NOMO-1 (cell line): ENCODE measurements around the gene EXOC4.

Source experiments
- DNase-seq, 2 experiments: peaks; one replicate each; lab custom pipeline; 2025; ENCODE audit not compliant: unreplicated experiment in 2 of 2; lab: John Stamatoyannopoulos, UW

Gene EXOC4

DNA sequence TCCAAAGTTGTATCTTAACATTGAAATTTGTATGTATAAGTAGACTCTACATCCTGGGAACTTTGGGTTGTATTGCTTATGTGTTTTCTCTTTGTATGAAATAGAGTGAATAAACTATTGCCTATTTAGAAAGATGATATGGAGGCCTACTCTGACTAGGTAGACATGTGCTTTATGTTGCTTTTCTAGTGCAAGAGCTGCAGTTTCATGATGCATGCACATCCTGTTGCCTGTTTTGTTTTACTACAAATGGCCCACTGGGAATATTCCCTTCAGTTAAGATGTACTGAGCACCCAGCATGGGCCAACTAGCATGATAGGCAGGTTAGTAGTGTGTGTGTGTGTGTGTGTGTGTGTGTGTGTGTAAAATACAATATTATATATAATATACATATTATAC is 592.1 kb downstream of the EXOC4 start:
- no peak for DNase-seq

DNA sequence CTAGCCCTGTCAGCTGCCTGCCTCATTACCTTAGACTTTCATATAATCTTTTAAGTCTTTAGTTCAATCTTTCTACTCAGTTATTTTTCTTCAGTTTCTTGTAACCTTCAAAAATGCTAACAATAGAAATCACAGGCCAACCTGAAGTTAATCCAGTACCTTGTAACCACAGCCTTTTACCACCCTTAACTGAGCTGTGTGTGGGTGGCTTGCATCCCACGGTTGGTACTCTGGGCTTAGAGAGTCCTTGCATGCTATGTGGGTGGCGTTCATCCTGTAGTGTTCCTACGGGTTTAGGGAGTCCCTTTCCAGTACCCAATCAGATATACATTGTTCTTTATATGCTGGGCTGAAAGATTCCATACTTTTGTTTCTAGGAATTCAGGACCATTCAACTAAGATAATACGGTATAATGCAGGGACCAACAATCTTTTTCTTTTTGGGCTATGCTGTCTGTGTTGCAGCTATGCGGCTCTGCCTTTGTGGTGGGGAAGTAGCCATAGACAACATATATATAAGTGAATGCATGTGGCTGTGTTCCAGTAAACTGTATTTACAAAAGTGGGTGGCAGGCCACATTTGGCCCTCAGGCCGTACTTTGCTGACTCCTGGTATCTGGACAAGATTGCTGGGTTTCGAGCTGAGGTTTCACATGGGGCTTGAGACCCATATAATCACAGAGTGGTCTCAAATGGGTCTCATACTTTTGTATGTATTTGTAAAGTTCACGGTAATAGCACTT is 593.5 kb downstream of the EXOC4 start:
- no peak for DNase-seq

DNA sequence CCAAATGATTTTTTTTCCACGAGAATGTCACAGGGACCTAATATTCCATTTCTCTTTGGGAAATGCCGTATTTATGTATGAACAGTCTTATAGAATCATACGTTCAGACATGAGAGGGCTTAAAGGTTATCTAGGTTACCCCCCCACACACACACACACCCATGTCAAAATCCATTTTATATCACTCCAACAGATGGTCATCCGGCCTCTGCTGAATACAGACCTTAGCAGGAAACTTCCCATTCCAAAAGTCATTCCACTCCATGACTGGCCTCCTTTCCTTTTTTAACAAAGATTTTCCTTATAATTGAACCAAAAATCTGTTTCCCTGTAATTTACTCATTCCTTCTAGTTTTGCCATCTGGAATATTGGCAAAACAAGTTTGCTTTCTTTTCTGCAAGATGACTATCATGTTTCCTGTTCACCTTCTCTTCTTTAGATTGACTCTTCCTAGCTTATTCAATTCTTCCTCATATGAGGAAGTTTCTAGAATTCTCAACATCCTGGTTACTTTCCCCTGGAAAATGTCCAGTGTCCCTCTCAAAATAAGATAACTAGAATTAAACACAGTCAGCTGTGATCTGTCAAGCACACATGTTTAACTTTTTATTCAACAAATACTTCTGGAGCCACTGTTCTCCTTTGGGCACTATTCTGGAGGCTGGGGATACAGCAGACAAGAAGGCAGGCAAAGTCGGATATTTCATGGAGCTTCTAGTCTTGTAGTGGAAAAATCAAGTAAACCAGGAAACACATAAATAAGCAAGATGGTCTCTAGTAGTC is 597.8 kb downstream of the EXOC4 start:
- DNase-seq = no peak

- DNase-seq = no peak
Measured at GRCh38 chr7:133851411-133851810, 598.5 kb downstream of the EXOC4 start.

- DNase-seq = no peak
Measured at GRCh38 chr7:133853706-133854276, 600.9 kb downstream of the EXOC4 start.

- DNase-seq = peak in 1 of 2 experiments; percentile 11
Measured at GRCh38 chr7:133854739-133855138, 601.9 kb downstream of the EXOC4 start.

DNA sequence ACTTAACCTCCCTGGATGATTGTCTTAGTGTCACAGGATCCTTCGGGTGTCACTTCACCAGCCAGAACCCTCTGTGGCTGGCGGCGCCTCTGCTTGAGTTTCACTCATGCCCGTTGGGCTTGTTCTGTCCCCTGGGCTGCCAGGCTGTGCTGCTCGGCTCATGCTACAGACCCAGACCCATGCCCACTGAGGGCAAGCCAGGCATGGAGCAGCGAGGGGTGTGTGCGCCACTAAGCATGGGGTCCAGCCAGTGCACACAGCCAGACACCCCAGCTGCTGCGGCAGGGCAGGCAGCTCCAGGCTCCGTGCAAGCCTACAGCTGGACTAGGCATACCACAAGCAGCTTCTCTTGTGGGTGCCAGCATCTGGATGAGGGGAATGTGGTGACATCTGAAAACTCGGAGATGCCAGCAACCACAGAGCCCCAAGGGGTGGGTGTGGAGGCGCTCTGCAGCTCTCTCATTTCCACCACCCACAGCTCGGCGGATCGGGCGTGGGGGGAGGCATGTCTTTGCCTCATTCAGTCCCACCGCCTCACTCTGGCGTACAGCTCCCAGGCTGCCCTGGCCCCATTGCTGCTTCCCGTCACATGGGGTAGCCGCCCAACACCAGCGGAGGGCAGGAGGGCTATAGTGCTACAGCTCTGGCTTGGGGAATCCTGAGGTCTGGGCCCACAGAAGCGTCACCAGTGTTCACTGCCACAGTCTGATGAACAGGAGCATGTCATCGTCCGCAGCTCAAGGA is 604.7 kb downstream of the EXOC4 start:
- no peak for DNase-seq

DNA sequence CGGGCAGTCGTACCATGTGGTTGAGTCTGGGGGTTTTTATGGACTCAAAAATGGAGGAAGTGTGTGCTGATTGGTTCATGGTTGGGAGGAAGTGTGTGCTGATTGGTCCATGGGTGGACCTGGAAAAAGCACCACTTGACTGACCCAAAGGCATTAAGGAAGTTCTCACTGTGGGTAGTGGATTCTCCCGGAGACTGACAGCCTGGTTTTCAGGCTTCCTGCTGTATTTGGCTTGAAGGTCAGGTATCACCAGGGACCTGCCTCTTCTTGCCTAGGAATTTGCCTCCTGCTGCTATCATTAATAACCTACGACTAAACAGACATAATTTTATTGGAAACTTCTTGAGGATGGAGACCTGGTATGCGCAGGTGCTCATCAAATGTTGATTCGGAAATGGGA is 605.4 kb downstream of the EXOC4 start:
- DNase-seq = no peak

DNA sequence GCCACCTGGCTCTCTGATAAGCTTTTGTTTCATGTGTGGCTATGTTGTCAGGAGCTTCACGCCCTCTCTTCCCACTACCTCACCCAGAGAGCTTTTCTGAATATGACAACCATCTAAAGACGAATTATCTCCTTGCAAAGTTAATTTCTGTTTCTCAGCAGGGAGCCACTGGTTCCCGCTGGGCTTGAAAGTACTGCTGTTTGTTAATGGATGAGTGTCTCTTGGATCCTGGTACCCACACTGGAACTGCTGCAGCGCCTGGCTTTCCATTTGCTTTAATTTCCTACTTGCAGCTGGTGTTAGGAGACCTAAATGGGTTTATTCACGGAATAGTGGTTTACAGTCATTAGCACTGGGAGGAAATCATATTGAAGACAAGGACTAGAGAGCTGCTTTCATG is 606.4 kb downstream of the EXOC4 start:
- no peak for DNase-seq

DNA sequence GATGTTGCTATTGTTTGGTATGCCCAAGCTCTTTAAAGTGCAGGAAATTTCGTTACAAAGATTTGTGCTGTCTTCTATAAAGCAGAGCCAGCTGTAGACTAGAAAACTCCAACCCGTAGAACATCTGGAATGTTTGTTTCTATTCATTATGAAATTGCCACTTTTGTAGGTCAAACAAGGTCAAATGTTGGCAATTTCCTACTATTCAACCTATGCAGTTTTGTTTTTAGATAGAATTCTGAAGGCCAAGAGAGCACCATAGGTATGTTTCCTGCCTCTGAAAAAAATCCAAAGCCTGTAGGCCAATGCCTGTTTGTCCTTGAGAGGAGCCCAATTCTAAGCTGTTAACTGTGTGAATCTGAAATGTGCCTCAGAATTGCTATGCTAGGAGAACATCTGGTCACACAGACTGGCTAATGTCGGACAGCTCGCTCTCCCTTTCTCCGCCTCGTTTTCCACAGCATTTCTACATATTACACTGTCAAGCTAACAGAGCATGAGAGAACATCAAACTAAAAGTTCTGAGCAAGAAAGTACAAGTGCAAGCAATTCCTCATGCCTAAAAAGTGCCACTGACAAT is 607.1 kb downstream of the EXOC4 start:
- no peak for DNase-seq

GRCh38 chr7:133860628-133861335 is 607.9 kb downstream of the EXOC4 start:
- no peak for DNase-seq

DNA sequence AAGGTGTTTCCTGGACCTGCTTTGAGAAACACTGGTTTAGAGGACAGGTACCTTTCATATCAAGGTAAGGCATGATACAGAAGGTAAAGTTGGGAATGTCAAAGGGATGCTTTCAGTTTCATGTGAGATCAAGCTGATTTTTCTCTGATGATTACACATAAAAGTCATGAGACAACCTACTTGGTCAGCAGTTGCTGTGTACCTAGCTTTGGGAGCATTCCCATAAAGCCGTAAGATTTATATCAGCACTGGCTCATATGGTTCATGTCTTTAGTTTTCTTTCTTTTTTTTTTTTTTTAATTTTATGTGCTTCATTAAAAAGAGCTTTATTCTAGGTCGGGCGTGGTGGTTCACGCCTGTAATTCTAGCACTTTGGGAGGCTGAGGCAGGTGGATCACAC is 609.0 kb downstream of the EXOC4 start:
- no peak for DNase-seq

- DNase-seq = no peak
Measured at GRCh38 chr7:133863362-133864061, 610.6 kb downstream of the EXOC4 start.

- DNase-seq = no peak
Measured at GRCh38 chr7:133869556-133869955, 616.7 kb downstream of the EXOC4 start.

GRCh38 chr7:133871757-133872156 is 618.9 kb downstream of the EXOC4 start:
- no peak for DNase-seq

DNA sequence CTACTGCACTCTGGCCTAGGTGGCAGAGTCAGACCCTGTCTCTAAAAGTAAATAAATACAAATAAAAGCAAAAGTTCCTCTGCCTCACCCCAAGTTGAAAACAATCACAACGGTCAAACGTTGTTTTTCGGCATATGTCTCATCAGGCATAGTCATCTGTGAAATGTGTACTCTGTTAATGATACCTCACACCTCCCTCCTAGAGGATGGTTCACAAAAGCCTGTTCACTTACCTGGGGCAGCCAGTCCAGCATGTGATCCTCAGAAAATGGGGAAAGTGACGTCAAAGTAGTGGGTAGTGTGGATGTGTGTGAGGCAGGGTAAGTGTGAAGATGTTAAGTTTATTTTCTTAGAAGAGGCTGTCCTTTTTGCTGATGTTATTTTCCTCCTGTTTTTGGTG is 620.3 kb downstream of the EXOC4 start:
- DNase-seq = no peak

- no peak for DNase-seq
Measured at GRCh38 chr7:133873631-133874030, 620.8 kb downstream of the EXOC4 start.

GRCh38 chr7:133883591-133883990 is 630.7 kb downstream of the EXOC4 start:
- DNase-seq = no peak

DNA sequence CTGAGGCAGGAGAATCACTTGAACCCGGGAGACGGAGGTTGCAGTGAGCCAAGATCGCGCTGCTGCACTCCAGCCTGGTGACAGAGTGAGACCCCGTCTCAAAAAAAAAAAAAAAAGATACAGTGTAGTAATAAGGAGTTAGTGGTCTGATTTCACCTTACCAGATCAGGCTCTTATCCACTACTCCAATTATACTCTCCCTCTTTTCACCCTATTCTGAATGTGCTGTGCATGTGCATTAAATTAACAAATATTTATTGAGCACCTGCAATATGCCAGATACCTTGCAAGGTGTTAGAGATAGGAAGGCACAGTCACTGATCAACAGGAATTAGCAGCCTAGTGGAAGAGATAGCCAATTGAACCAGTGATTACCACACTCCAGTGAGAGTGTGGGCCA is 632.3 kb downstream of the EXOC4 start:
- no peak for DNase-seq

DNA sequence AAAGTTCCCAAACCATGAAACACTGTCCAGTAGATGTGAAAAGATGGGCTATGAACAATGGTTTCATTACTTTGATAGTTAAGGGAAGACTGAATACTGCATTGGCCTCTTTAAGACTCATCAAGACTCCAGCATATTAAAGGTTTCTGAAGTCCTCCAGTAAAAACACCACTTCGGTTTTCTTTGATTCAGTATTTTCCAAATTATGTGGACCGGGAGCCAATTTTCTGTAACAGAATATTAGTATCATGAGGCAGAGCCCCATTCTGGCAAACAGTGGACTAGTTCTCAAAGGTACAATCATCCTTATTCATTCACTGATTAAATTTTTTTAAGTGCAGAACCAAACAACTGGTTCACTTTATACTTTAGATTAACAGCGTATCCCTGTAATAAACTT is 633.2 kb downstream of the EXOC4 start:
- DNase-seq = no peak
